Liver (tissue), 3 donors: ENCODE results near the gene DTNB.

ENCODE experiments used
- CTCF ChIP-seq: fragments of 150-350 bp; IDR thresholded peaks from 2 replicates; pipeline ENCODE4 v1.5.1; 2017; ENCODE audit warnings: improper control_type of control experiment, low read depth, low read length; ENCODE audit not compliant: missing input control
- GABPA ChIP-seq, 2 donors: IDR thresholded peaks in 1 of 2; conservative IDR thresholded peaks in 1 of 2; 2 replicates each; pipeline ENCODE4 v1.6.1; 2016; ENCODE audit warnings: antibody characterized with exemption in 2 of 2, mild to moderate bottlenecking in 1 of 2, moderate library complexity in 1 of 2
- YY1 ChIP-seq: IDR thresholded peaks from 2 replicates; pipeline ENCODE4 v1.6.1; 2016; ENCODE audit warnings: antibody characterized with exemption, mild to moderate bottlenecking
- donor health status: healthy.
- donor health status: healthy.

GRCh38 chr2:25720575-25720974 lies 47.2 kb upstream of the DTNB start:
- TF ChIP-seq CTCF (no peak), YY1 (no peak), GABPA (IDR thresholded peaks at IDR 0.05 in 1 of 2, conservative IDR thresholded peaks at IDR 0.05 in 1 of 2) (no peak)
